Right atrium auricular region (tissue), 2 donors: Measurements from ENCODE around the gene PEX14. TPM values are rescaled to one million over a fixed set of nuclear protein-coding genes. Genes with fewer than 3 reads are reported as not detected.

Experiments used
- DNase-seq: peaks from one replicate; pipeline ENCODE4 v3.0.0-alpha.2; 2019; ENCODE audit warnings: low spot score
- H3K27ac ChIP-seq, 2 donors: fragments of 200-600 bp; sonication (generic); 1 replicate in 1 of 2; 2 replicates in 1 of 2; pipeline ENCODE4 v1.5.1; 2016 to 2019
- H3K27me3 ChIP-seq, 2 donors: fragments of 200-600 bp; sonication (generic); one replicate each; pipeline versions ENCODE4 v1.5.1 to v1.6.0; 2017 to 2019
- H3K36me3 ChIP-seq: fragments of 200-600 bp; sonication (generic); one replicate; pipeline ENCODE4 v1.5.1; 2016
- H3K4me1 ChIP-seq, 2 donors: fragments of 200-600 bp; sonication (generic); one replicate each; pipeline versions ENCODE4 v1.5.1 to v1.6.0; 2017 to 2019
- H3K4me3 ChIP-seq, 2 donors: fragments of 200-600 bp; sonication (generic); 1 replicate in 1 of 2; 2 replicates in 1 of 2; pipeline ENCODE4 v1.5.1; 2017 to 2019; ENCODE audit warnings: mild to moderate bottlenecking in 1 of 2, moderate library complexity in 1 of 2
- H3K9me3 ChIP-seq, 2 donors: fragments of 200-600 bp; sonication (generic); one replicate each; pipeline ENCODE4 v1.5.1; 2019
- CTCF ChIP-seq, 2 donors: fragments of 200-600 bp; sonication (generic); IDR thresholded peaks; one replicate each; pipeline ENCODE4 v1.5.1; 2019; ENCODE audit warnings: antibody characterized with exemption in 2 of 2
- total RNA-seq, 2 donors: library from RNA; depleted of rRNA; stranded (reverse); fragments of >200 nt; gene quantifications; one replicate each; pipeline ENCODE4 v1.1.0, GENCODE V29; 2016

PEX14 gene
- total RNA-seq, 2 donors from 2014 or later: 13.7 to 14.5 TPM

- H3K27me3 ChIP-seq: no peaks in the 10 kb centered on the region
- H3K9me3 ChIP-seq: no peaks in the 10 kb centered on the region
- no peak overlapping the region for H3K27ac ChIP-seq
- H3K4me3 ChIP-seq: no peak overlapping the region
- peaks cover 0 to 38% of the 10 kb centered on the region in 2 donors for H3K4me1 ChIP-seq
- DNase-seq: no peak
- no peaks in the 10 kb centered on the region for H3K36me3 ChIP-seq
- TF ChIP-seq CTCF (IDR thresholded peaks at IDR 0.05): no peak
Measured at GRCh38 chr1:10633416-10633815, 158.7 kb downstream of the PEX14 start.

- peak overlapping the region; percentile 58 to 74 for H3K27ac ChIP-seq
- no peaks in the 10 kb centered on the region for H3K36me3 ChIP-seq
- H3K4me1 ChIP-seq: peaks cover 0 to 33% of the 10 kb centered on the region in 2 donors
- H3K27me3 ChIP-seq: no peaks in the 10 kb centered on the region
- TF ChIP-seq CTCF (IDR thresholded peaks at IDR 0.05): no peak
- no peak for DNase-seq
- no peaks in the 10 kb centered on the region for H3K9me3 ChIP-seq
- H3K4me3 ChIP-seq: no peak overlapping the region
Measured at GRCh38 chr1:10634075-10634427, 159.3 kb downstream of the PEX14 start.

GRCh38 chr1:10634428-10635084 is 159.8 kb downstream of the PEX14 start:
- H3K4me3 ChIP-seq: no peak overlapping the region
- no peaks in the 10 kb centered on the region for H3K27me3 ChIP-seq
- DNase-seq: no peak
- H3K27ac ChIP-seq: peak overlapping the region; percentile 58 to 74
- H3K36me3 ChIP-seq: peaks cover 3% of the 10 kb centered on the region
- H3K4me1 ChIP-seq: peaks cover 0 to 29% of the 10 kb centered on the region in 2 donors
- H3K9me3 ChIP-seq: no peaks in the 10 kb centered on the region
- no peak for TF ChIP-seq CTCF (IDR thresholded peaks at IDR 0.05)

GRCh38 chr1:10635085-10635896 is 160.5 kb downstream of the PEX14 start:
- H3K27ac ChIP-seq: peak overlapping the region; percentile 58 to 74
- no peak for DNase-seq
- no peaks in the 10 kb centered on the region for H3K27me3 ChIP-seq
- no peaks in the 10 kb centered on the region for H3K9me3 ChIP-seq
- no peak overlapping the region for H3K4me3 ChIP-seq
- no peak for TF ChIP-seq CTCF (IDR thresholded peaks at IDR 0.05)
- peaks cover 0 to 34% of the 10 kb centered on the region in 2 donors for H3K4me1 ChIP-seq
- peaks cover 8% of the 10 kb centered on the region for H3K36me3 ChIP-seq

- peaks cover 0 to 41% of the 10 kb centered on the region in 2 donors for H3K4me1 ChIP-seq
- no peak for DNase-seq
- TF ChIP-seq CTCF (IDR thresholded peaks at IDR 0.05): no peak
- H3K4me3 ChIP-seq: no peak overlapping the region
- peaks cover 8% of the 10 kb centered on the region for H3K36me3 ChIP-seq
- peak overlapping the region; percentile 58 to 74 for H3K27ac ChIP-seq
- no peaks in the 10 kb centered on the region for H3K9me3 ChIP-seq
- no peaks in the 10 kb centered on the region for H3K27me3 ChIP-seq
Measured at GRCh38 chr1:10635992-10636391, 161.2 kb downstream of the PEX14 start.
